ENCODE results near the gene PDIA6. TPM values are rescaled to one million over a fixed set of nuclear protein-coding genes. Genes with fewer than 3 reads are reported as not detected.

Gene PDIA6
- total RNA-seq, 4 donors from 2014 or later = 58.2 to 109 (median 99.3) TPM

- no peak for TF ChIP-seq CTCF (IDR thresholded peaks at IDR 0.05; ENCODE audit: low read depth)
Observed at GRCh38 chr2:10824191-10824590, 11.6 kb upstream of the PDIA6 start.

GRCh38 chr2:10820978-10821695, 8.6 kb upstream of the PDIA6 start:
- no peak for TF ChIP-seq CTCF (IDR thresholded peaks at IDR 0.05; ENCODE audit: low read depth)

GRCh38 chr2:10820562-10820961, 8.0 kb upstream of the PDIA6 start:
- TF ChIP-seq CTCF (IDR thresholded peaks at IDR 0.05; ENCODE audit: low read depth) = no peak

GRCh38 chr2:10819714-10820314, 7.2 kb upstream of the PDIA6 start:
- no peak for TF ChIP-seq CTCF (IDR thresholded peaks at IDR 0.05; ENCODE audit: low read depth)

- no peak for TF ChIP-seq CTCF (IDR thresholded peaks at IDR 0.05; ENCODE audit: low read depth)
Observed at GRCh38 chr2:10818984-10819383, 6.4 kb upstream of the PDIA6 start.

GRCh38 chr2:10817413-10817812, 4.8 kb upstream of the PDIA6 start:
- TF ChIP-seq CTCF (IDR thresholded peaks at IDR 0.05; ENCODE audit: low read depth) = no peak

GRCh38 chr2:10814571-10815331, 2.2 kb upstream of the PDIA6 start:
- no peak for TF ChIP-seq CTCF (IDR thresholded peaks at IDR 0.05; ENCODE audit: low read depth)
